Liver (tissue), 9 donors: ENCODE results near the gene WDR49. TPM values are rescaled to one million over a fixed set of nuclear protein-coding genes. Genes with fewer than 3 reads are reported as not detected.

Experiments used
- DNase-seq: peaks from one replicate; pipeline ENCODE4 v3.0.0-alpha.2; 2017; ENCODE audit warnings: low spot score
- H3K27ac ChIP-seq, 2 donors: one replicate each; pipeline ENCODE4 v1.7.0; 2013; ENCODE audit warnings: inconsistent platforms in 2 of 2, low read length in 2 of 2, control low read depth in 1 of 2, low read depth in 1 of 2, mild to moderate bottlenecking in 1 of 2
- H3K27me3 ChIP-seq, 4 donors: one replicate each; pipeline versions ENCODE4 v1.6.1 to v1.7.0; 2013; ENCODE audit warnings: low read length in 3 of 4, inconsistent platforms in 1 of 4, mild to moderate bottlenecking in 1 of 4, moderate library complexity in 1 of 4; ENCODE audit not compliant: control insufficient read depth in 4 of 4, insufficient read depth in 4 of 4
- H3K36me3 ChIP-seq, 4 donors: one replicate each; pipeline versions ENCODE4 v1.6.1 to v1.7.0; 2013; ENCODE audit warnings: low read length in 3 of 4, mild to moderate bottlenecking in 3 of 4, low read depth in 1 of 4, moderate library complexity in 1 of 4; ENCODE audit not compliant: control insufficient read depth in 4 of 4, insufficient read depth in 3 of 4
- H3K4me1 ChIP-seq, 4 donors: one replicate each; pipeline versions ENCODE4 v1.6.1 to v1.7.0; 2013; ENCODE audit warnings: low read length in 3 of 4, mild to moderate bottlenecking in 3 of 4, moderate library complexity in 1 of 4; ENCODE audit not compliant: control insufficient read depth in 4 of 4, insufficient read depth in 4 of 4
- H3K4me3 ChIP-seq, 3 donors: one replicate each; pipeline versions ENCODE4 v1.6.1 to v1.7.0; 2013; ENCODE audit warnings: low read length in 3 of 3, control low read depth in 1 of 3, low read depth in 1 of 3, mild to moderate bottlenecking in 1 of 3
- H3K9ac ChIP-seq, 2 donors: one replicate each; pipeline ENCODE4 v1.7.0; 2013; ENCODE audit warnings: low read length in 2 of 2, mild to moderate bottlenecking in 2 of 2, moderate library complexity in 2 of 2, control low read depth in 1 of 2, low read depth in 1 of 2
- H3K9me3 ChIP-seq, 4 donors: one replicate each; pipeline versions ENCODE4 v1.6.1 to v1.7.0; 2013; ENCODE audit warnings: low read length in 3 of 4; ENCODE audit not compliant: control insufficient read depth in 4 of 4
- EGR1 ChIP-seq, 2 donors: IDR thresholded peaks; 2 replicates each; pipeline ENCODE4 v1.6.1; 2016 to 2018; ENCODE audit warnings: antibody characterized with exemption in 2 of 2, low read depth in 2 of 2
- FOXA1 ChIP-seq: IDR thresholded peaks from 2 replicates; pipeline ENCODE4 v1.6.1; 2016; ENCODE audit warnings: antibody characterized with exemption
- FOXA2 ChIP-seq: IDR thresholded peaks from 2 replicates; pipeline ENCODE4 v1.6.1; 2016; ENCODE audit warnings: antibody characterized with exemption
- GABPA ChIP-seq, 2 donors: IDR thresholded peaks in 1 of 2; conservative IDR thresholded peaks in 1 of 2; 2 replicates each; pipeline ENCODE4 v1.6.1; 2016; ENCODE audit warnings: antibody characterized with exemption in 2 of 2, mild to moderate bottlenecking in 1 of 2, moderate library complexity in 1 of 2
- HNF4A ChIP-seq, 2 donors: conservative IDR thresholded peaks; 2 replicates each; pipeline ENCODE4 v1.6.1; 2016; ENCODE audit warnings: antibody characterized with exemption in 2 of 2, mild to moderate bottlenecking in 2 of 2
- HNF4G ChIP-seq: IDR thresholded peaks from 2 replicates; pipeline ENCODE4 v1.6.1; 2016; ENCODE audit warnings: antibody characterized with exemption
- JUND ChIP-seq, 2 donors: IDR thresholded peaks; 2 replicates each; pipeline ENCODE4 v1.6.1; 2016; ENCODE audit warnings: antibody characterized with exemption in 2 of 2
- NR2F2 ChIP-seq: IDR thresholded peaks from 2 replicates; pipeline ENCODE4 v1.6.1; 2016; ENCODE audit warnings: antibody characterized with exemption
- RAD21 ChIP-seq, 2 donors: IDR thresholded peaks; 2 replicates each; pipeline ENCODE4 v1.6.1; 2016; ENCODE audit warnings: antibody characterized with exemption in 2 of 2, mild to moderate bottlenecking in 2 of 2
- RXRA ChIP-seq, 2 donors: IDR thresholded peaks; 2 replicates each; pipeline ENCODE4 v1.6.1; 2017 to 2018; ENCODE audit warnings: antibody characterized with exemption in 2 of 2, mild to moderate bottlenecking in 1 of 2
- SP1 ChIP-seq: IDR thresholded peaks from 2 replicates; pipeline ENCODE4 v1.6.1; 2018; ENCODE audit warnings: antibody characterized with exemption, mild to moderate bottlenecking
- TAF1 ChIP-seq: conservative IDR thresholded peaks from 2 replicates; pipeline ENCODE4 v1.6.1; 2016; ENCODE audit warnings: antibody characterized with exemption, mild to moderate bottlenecking
- YY1 ChIP-seq: IDR thresholded peaks from 2 replicates; pipeline ENCODE4 v1.6.1; 2016; ENCODE audit warnings: antibody characterized with exemption, mild to moderate bottlenecking
- WGBS: extraction: QIAGEN DNeasy Blood & Tissue Kit; methylation state at CpG from one replicate; pipeline ENCODE4 v1.1.7; 2013; 5-methylcytosine and 5-hydroxymethylcytosine counted together
- polyA plus RNA-seq, 2 donors: library from polyadenylated mRNA; stranded (reverse) in 1 of 2; unstranded in 1 of 2; fragments of 200-250 nt in 1 of 2; fragments of >200 nt in 1 of 2; fragmentation: Nextera tagmentation in 1 of 2; extraction: Ambion mirVana in 1 of 2; gene quantifications; one replicate each; pipeline versions ENCODE4 v1.2.1 to v1.2.3, GENCODE V29; 2013 to 2015
- total RNA-seq, 2 donors: library from RNA; depleted of rRNA; stranded (reverse); fragments of >200 nt; gene quantifications; one replicate each; pipeline ENCODE4 v1.2.3, GENCODE V29; 2014
- TF ChIP-seq, protein P1 (sequence below): IDR thresholded peaks from 2 replicates; pipeline ENCODE4 v1.6.1; 2016; ENCODE audit warnings: antibody characterized with exemption
- TF ChIP-seq, protein P2 (sequence below): fragments of 150-350 bp; IDR thresholded peaks from 2 replicates; pipeline ENCODE4 v1.5.1; 2017; ENCODE audit warnings: improper control_type of control experiment, low read depth, low read length; ENCODE audit not compliant: missing input control
- TF ChIP-seq, protein P3 (sequence below): IDR thresholded peaks from 2 replicates; pipeline ENCODE4 v1.6.1; 2016; ENCODE audit warnings: antibody characterized with exemption
- TF ChIP-seq, protein P4 (sequence below): IDR thresholded peaks from 2 replicates; pipeline ENCODE4 v1.6.1; 2016; ENCODE audit warnings: antibody characterized with exemption, mild to moderate bottlenecking
- TF ChIP-seq, protein P5 (sequence below): IDR thresholded peaks from 2 replicates; pipeline ENCODE4 v1.6.1; 2016; ENCODE audit warnings: antibody characterized with exemption
- donor health status: healthy.
- donor health status: healthy.
- donor health status: healthy.
- donor health status: healthy.
- donor health status: healthy.

Gene WDR49
- total and polyA plus RNA-seq, 4 donors: 0.23 to 0.42 TPM; not detected in 2

DNA sequence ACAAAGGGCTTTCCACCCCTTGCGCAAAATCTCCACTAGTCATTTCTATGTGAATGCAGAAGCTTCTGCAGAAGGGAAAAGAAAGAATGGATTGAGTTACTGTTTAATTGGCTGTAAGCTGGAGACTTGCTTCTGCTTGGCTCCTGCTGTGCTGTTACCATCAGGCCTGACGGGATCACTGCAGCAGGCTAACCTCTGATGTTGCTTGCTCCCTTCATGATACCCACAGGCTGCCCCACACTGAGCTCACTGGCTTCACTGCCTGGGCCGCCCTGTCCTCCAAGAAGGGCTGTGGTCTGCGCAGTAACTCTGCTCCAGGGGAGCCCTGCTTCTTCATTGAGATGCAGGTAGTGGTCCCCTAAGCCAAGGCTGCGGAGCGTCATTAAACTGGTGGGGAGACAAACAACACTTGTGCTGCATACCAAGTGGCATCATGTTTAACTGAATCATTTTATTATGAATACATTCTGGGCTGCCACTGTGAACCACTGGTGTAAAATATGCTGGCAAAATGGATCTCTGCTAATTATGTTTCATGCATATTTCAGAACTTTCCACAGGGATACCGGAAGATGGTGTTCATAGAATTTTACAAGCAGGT lies 78.6 kb downstream of the WDR49 start:
- Histone ChIP-seq H3K9me3 (no peaks in the 10 kb centered on the region), H3K27me3 (peaks cover 0 to 3% (median 0%) of the 10 kb centered on the region in 4 donors), H3K4me3 (no peak overlapping the region), H3K36me3 (no peaks in the 10 kb centered on the region), H3K9ac (no peak overlapping the region), H3K4me1 (no peaks in the 10 kb centered on the region), H3K27ac (no peak overlapping the region)
- no peak for DNase-seq
- TF ChIP-seq, protein P1, sequence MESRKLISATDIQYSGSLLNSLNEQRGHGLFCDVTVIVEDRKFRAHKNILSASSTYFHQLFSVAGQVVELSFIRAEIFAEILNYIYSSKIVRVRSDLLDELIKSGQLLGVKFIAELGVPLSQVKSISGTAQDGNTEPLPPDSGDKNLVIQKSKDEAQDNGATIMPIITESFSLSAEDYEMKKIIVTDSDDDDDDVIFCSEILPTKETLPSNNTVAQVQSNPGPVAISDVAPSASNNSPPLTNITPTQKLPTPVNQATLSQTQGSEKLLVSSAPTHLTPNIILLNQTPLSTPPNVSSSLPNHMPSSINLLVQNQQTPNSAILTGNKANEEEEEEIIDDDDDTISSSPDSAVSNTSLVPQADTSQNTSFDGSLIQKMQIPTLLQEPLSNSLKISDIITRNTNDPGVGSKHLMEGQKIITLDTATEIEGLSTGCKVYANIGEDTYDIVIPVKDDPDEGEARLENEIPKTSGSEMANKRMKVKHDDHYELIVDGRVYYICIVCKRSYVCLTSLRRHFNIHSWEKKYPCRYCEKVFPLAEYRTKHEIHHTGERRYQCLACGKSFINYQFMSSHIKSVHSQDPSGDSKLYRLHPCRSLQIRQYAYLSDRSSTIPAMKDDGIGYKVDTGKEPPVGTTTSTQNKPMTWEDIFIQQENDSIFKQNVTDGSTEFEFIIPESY: no peak
- TF ChIP-seq RAD21 (IDR thresholded peaks at IDR 0.05): no peak
- TF ChIP-seq, protein P2, sequence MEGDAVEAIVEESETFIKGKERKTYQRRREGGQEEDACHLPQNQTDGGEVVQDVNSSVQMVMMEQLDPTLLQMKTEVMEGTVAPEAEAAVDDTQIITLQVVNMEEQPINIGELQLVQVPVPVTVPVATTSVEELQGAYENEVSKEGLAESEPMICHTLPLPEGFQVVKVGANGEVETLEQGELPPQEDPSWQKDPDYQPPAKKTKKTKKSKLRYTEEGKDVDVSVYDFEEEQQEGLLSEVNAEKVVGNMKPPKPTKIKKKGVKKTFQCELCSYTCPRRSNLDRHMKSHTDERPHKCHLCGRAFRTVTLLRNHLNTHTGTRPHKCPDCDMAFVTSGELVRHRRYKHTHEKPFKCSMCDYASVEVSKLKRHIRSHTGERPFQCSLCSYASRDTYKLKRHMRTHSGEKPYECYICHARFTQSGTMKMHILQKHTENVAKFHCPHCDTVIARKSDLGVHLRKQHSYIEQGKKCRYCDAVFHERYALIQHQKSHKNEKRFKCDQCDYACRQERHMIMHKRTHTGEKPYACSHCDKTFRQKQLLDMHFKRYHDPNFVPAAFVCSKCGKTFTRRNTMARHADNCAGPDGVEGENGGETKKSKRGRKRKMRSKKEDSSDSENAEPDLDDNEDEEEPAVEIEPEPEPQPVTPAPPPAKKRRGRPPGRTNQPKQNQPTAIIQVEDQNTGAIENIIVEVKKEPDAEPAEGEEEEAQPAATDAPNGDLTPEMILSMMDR: no peak
- TF ChIP-seq JUND (IDR thresholded peaks at IDR 0.05): no peak
- TF ChIP-seq FOXA2: no peak
- TF ChIP-seq NR2F2: no peak
- TF ChIP-seq HNF4A (conservative IDR thresholded peaks at IDR 0.05): no peak
- no peak for TF ChIP-seq GABPA (IDR thresholded peaks at IDR 0.05 in 1 of 2, conservative IDR thresholded peaks at IDR 0.05 in 1 of 2)
- no peak for TF ChIP-seq RXRA (IDR thresholded peaks at IDR 0.05)
- no peak for TF ChIP-seq HNF4G
- TF ChIP-seq FOXA1: no peak
- TF ChIP-seq, protein P3, sequence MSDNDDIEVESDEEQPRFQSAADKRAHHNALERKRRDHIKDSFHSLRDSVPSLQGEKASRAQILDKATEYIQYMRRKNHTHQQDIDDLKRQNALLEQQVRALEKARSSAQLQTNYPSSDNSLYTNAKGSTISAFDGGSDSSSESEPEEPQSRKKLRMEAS: no peak
- TF ChIP-seq, protein P4, sequence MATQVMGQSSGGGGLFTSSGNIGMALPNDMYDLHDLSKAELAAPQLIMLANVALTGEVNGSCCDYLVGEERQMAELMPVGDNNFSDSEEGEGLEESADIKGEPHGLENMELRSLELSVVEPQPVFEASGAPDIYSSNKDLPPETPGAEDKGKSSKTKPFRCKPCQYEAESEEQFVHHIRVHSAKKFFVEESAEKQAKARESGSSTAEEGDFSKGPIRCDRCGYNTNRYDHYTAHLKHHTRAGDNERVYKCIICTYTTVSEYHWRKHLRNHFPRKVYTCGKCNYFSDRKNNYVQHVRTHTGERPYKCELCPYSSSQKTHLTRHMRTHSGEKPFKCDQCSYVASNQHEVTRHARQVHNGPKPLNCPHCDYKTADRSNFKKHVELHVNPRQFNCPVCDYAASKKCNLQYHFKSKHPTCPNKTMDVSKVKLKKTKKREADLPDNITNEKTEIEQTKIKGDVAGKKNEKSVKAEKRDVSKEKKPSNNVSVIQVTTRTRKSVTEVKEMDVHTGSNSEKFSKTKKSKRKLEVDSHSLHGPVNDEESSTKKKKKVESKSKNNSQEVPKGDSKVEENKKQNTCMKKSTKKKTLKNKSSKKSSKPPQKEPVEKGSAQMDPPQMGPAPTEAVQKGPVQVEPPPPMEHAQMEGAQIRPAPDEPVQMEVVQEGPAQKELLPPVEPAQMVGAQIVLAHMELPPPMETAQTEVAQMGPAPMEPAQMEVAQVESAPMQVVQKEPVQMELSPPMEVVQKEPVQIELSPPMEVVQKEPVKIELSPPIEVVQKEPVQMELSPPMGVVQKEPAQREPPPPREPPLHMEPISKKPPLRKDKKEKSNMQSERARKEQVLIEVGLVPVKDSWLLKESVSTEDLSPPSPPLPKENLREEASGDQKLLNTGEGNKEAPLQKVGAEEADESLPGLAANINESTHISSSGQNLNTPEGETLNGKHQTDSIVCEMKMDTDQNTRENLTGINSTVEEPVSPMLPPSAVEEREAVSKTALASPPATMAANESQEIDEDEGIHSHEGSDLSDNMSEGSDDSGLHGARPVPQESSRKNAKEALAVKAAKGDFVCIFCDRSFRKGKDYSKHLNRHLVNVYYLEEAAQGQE: no peak
- no peak for TF ChIP-seq TAF1
- no peak for TF ChIP-seq SP1
- TF ChIP-seq, protein P5, sequence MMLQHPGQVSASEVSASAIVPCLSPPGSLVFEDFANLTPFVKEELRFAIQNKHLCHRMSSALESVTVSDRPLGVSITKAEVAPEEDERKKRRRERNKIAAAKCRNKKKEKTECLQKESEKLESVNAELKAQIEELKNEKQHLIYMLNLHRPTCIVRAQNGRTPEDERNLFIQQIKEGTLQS: no peak
- TF ChIP-seq EGR1 (IDR thresholded peaks at IDR 0.05; ENCODE audit: low read depth in 2 of 2): no peak
- no peak for TF ChIP-seq YY1
- WGBS: 80% methylated on average over 7 of the region's 7 CpGs
